Uterus (tissue), 4 donors: ENCODE measurements around the gene NUDT3. TPM values are rescaled to one million over a fixed set of nuclear protein-coding genes. Genes with fewer than 3 reads are reported as not detected.

Experiments
- DNase-seq, 2 donors: peaks; one replicate each; pipeline ENCODE4 v3.0.0-alpha.2; 2019 to 2020
- H3K27ac ChIP-seq, 2 donors: fragments of 200-600 bp; sonication (generic); 1 replicate in 1 of 2; 2 replicates in 1 of 2; pipeline ENCODE4 v1.5.1; 2016 to 2018
- H3K27me3 ChIP-seq, 2 donors: fragments of 200-600 bp; sonication (generic); one replicate each; pipeline ENCODE4 v1.5.1; 2018 to 2019; ENCODE audit warnings: control low read depth in 1 of 2
- H3K36me3 ChIP-seq, 2 donors: fragments of 200-600 bp; sonication (generic); one replicate each; pipeline ENCODE4 v1.5.1; 2019; ENCODE audit warnings: control low read depth in 1 of 2
- H3K4me1 ChIP-seq, 2 donors: fragments of 200-600 bp; sonication (generic); one replicate each; pipeline ENCODE4 v1.5.1; 2018 to 2019; ENCODE audit warnings: control low read depth in 1 of 2
- H3K4me3 ChIP-seq, 2 donors: fragments of 200-600 bp; sonication (generic); 1 replicate in 1 of 2; 2 replicates in 1 of 2; pipeline ENCODE4 v1.5.1; 2018 to 2019; ENCODE audit warnings: mild to moderate bottlenecking in 1 of 2
- H3K9me3 ChIP-seq, 2 donors: fragments of 200-600 bp; sonication (generic); one replicate each; pipeline ENCODE4 v1.5.1; 2019; ENCODE audit warnings: control low read depth in 1 of 2
- CTCF ChIP-seq, 4 experiments: fragments of 200-600 bp in 2 of 4; fragments of 450-650 bp in 2 of 4; sonication (generic) in 2 of 4; IDR thresholded peaks; one replicate each; pipeline ENCODE4 v1.5.1; 2016 to 2019; ENCODE audit warnings: antibody characterized with exemption in 4 of 4, mild to moderate bottlenecking in 2 of 4, moderate library complexity in 1 of 4
- POLR2A ChIP-seq, 2 donors: fragments of 450-650 bp; IDR thresholded peaks; one replicate each; pipeline ENCODE4 v1.6.1; 2016; ENCODE audit warnings: antibody characterized with exemption in 2 of 2, mild to moderate bottlenecking in 1 of 2, moderate library complexity in 1 of 2
- intact Hi-C: fragments of 100-400 bp; cut with DNase I; formaldehyde crosslinking; loops from one replicate; pipeline ENCODE4 v1.15.1; 2023; ENCODE audit warnings: low total_unique reads
- total RNA-seq, 4 donors: library from RNA; depleted of rRNA in 3 of 4; stranded (reverse); fragments of >200 nt in 3 of 4; gene quantifications; one replicate each; pipeline versions ENCODE4 v1.1.0 to v1.2.4, GENCODE V29; 2014 to 2023
- donor health status: DM: yes; HTN: yes; CAD: no.

The NUDT3 gene
- total RNA-seq, 4 donors from 2014 or later: 15.6 to 58.8 (median 38.2) TPM

- Histone ChIP-seq H3K4me1 (peaks cover 11 to 14% of the 10 kb centered on the region in 2 donors), H3K27me3 (no peaks in the 10 kb centered on the region), H3K4me3 (no peak overlapping the region), H3K27ac (no peak overlapping the region), H3K36me3 (no peaks in the 10 kb centered on the region), H3K9me3 (no peaks in the 10 kb centered on the region)
- no peak for DNase-seq
- TF ChIP-seq POLR2A (IDR thresholded peaks at IDR 0.05) (no peak), CTCF (IDR thresholded peaks at IDR 0.05) (no peak)
- intact Hi-C loops: no loop called here
These were observed 151.9 kb downstream of the NUDT3 start for GRCh38 chr6:34240329-34241248.

- Histone ChIP-seq H3K36me3 (no peaks in the 10 kb centered on the region), H3K27me3 (no peaks in the 10 kb centered on the region), H3K4me1 (peaks cover 10 to 14% of the 10 kb centered on the region in 2 donors), H3K27ac (no peak overlapping the region), H3K9me3 (no peaks in the 10 kb centered on the region), H3K4me3 (no peak overlapping the region)
- TF ChIP-seq POLR2A (IDR thresholded peaks at IDR 0.05) (no peak), CTCF (IDR thresholded peaks at IDR 0.05) (no peak)
- intact Hi-C loops: no loop called here
- no peak for DNase-seq
These were observed 152.6 kb downstream of the NUDT3 start for GRCh38 chr6:34239893-34240292.

DNA sequence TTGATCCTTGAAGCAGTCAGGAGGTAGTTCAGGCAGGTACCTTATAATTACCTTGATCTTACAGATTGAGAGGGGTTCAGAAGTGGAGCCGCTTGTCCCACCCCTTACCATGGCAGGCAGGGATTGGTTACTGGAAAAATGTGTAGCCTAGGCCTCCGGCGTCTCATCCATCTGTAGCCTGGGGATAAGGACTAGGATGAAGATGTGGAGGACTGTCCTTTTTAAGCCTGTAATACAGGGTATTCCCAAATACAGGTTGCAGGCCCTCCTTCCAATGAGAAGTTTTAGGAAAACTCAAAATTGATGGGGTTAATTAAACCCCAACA is 153.0 kb downstream of the NUDT3 start:
- Histone ChIP-seq H3K36me3 (no peaks in the 10 kb centered on the region), H3K4me1 (peaks cover 6 to 10% of the 10 kb centered on the region in 2 donors), H3K27ac (no peak overlapping the region), H3K4me3 (no peak overlapping the region), H3K27me3 (no peaks in the 10 kb centered on the region), H3K9me3 (no peaks in the 10 kb centered on the region)
- intact Hi-C loops: no loop called here
- TF ChIP-seq POLR2A (IDR thresholded peaks at IDR 0.05) (no peak), CTCF (IDR thresholded peaks at IDR 0.05) (no peak)
- DNase-seq: no peak

DNA sequence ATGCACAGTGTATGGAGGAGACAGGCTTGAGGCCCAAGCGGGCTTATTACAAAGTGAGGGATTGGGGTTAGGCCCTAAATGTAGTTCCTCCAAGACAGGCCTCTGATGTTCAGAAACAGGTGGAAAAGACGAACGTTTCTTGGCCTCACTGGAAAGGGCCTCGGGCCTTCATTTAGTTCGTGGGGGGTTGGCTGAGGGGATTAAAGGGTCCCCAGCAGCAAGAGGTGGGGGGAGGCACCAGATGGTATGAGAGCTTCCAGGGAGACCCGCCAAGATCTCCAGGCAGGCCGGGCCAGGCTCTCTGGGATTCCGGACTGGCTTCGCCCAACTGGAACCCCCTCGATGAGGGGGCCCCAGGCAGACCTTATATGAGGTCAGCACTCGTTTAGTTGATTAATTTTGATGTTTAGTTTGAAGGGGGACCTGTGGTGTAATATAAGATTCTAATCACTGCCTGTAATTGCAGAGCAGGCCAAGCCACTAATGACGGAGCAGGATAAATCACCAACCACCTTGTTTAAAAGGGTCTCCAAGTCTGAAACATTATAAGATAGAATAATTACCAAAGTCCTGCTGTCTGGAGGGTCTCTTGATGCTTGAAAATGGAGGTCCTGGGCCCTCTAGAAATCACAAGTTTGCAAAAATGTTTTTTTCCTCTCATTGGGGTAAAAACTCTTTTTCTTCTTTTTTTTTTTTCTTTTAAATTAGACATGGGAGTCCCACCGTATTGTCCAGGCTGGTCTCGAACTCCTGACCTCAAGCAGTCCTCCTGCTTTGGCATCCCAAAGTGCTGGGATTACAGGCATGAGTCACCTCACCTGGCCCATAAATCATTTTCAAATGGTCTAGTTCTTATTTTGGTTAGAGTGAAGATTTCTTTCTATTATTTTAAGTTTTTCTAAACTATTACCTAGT is 153.6 kb downstream of the NUDT3 start:
- intact Hi-C loops: no loop called here
- Histone ChIP-seq H3K27me3 (no peaks in the 10 kb centered on the region), H3K9me3 (no peaks in the 10 kb centered on the region), H3K4me1 (peaks cover under 1 to 6% of the 10 kb centered on the region in 2 donors), H3K36me3 (no peaks in the 10 kb centered on the region), H3K4me3 (no peak overlapping the region), H3K27ac (no peak overlapping the region)
- TF ChIP-seq POLR2A (IDR thresholded peaks at IDR 0.05) (no peak), CTCF (IDR thresholded peaks at IDR 0.05) (no peak)
- DNase-seq: no peak
